Measurements from ENCODE around the gene CAPN1.
"Not testable (repeated sequence)": the region's sequence is repeated elsewhere in the genome, so short reads cannot be mapped to it uniquely, and the experiment has no call there.

The CAPN1 gene

GRCh38 chr11:65181569-65182257, at the start of gene CAPN1:
Gene CAPN1, plus strand, starts transcription at chr11:65181928. Its CDS starts 774 bp downstream, at chr11:65182702.
- peak; percentile 87 for DNase-seq

- no peak for DNase-seq
Observed at GRCh38 chr11:65132238-65132987, 49.3 kb upstream of the CAPN1 start.

DNA sequence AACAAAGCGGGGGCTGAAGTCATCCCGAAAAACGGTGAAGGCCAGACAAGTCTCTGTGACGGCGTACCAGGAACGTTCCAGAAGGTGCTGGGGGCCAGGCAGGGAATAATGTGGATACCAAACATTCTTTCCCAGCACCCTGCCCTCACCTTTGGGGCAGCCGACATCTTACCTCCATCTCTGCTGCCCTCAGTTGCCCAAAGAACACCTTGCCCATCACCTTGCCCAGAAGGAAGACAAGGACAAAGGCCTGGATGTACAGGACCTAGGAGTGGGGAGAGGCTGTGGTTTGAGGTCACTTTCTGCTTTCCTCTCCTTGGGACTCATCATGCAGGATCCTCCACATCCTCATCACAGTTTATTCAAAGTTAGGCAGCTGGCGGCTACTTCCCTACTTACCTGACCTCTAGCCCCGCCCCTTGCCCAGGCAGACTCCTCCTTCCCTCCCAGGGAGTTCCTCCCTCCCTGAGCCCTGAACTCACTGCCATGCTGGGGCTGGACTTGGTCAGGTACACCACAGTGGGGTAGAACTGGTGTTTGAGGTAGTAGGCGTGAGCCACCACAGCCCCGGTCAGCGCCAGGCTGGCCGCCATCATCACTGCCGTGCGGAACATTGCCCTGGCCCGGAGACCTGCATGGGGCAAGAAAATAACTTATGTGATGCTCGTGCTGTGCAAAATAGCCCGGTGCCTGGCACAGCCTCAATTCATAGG, 48.6 kb upstream of the CAPN1 start:
- DNase-seq = no peak

DNA sequence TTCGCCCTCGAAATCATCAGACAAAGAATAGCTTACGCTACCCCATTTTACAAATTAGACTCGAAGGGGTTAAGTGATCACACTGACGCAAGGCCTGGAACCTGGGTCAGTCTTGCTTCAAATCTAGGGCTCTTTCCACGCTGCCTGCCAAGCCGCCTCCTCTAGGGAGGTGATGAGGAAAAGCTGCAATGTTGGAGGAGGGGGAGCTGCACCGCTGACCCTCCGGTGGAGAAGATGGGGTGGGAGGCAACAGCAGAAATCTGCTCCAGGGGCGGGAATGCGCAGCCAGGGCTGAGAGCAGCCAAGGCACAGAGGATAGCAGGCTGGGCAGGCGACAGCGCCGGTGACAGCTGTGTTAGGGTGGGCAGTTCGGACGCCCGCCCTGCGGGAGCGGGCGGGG, 48.0 kb upstream of the CAPN1 start:
- DNase-seq = no peak

DNA sequence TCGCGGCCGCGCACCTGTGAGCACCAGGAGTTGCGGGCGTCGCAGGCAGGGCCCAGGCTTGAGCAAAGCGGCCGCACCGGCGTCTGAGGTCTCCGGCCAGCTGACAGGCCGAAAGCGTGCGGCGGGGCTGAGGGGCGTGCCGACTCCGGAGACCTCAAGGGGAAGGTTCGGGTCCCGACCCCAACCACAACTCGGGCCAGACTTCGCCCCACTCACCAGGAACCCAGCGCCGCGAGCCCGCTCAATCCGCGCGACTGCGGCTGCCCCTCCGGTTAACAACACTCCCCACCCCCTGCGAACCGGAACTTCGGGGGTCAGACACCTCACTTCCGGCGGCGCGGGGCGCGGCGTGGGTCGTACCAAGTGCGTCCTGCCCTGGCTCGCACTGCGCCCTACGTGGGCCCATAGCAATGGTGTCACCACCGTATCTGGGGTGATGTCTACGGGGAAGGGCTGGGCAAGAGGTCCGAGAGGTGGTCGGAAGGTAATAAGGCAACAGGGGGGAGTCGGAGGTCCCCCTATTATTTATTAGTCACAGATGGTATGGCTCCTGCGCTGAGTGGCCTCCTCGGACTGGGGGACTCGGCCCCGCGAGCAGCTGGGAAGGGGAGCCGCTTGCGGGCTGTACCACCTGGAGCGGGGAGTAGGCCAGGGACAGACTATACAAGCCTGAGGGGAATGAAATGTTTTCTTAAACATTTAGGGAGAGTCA, 47.3 kb upstream of the CAPN1 start, which contains the start of gene SYVN1:
Gene SYVN1, minus strand, starts transcription at position 280 of the 712 bp plus-strand sequence. CDS start 918 bp downstream, outside the sequence.
- DNase-seq = peak; percentile 86

DNA sequence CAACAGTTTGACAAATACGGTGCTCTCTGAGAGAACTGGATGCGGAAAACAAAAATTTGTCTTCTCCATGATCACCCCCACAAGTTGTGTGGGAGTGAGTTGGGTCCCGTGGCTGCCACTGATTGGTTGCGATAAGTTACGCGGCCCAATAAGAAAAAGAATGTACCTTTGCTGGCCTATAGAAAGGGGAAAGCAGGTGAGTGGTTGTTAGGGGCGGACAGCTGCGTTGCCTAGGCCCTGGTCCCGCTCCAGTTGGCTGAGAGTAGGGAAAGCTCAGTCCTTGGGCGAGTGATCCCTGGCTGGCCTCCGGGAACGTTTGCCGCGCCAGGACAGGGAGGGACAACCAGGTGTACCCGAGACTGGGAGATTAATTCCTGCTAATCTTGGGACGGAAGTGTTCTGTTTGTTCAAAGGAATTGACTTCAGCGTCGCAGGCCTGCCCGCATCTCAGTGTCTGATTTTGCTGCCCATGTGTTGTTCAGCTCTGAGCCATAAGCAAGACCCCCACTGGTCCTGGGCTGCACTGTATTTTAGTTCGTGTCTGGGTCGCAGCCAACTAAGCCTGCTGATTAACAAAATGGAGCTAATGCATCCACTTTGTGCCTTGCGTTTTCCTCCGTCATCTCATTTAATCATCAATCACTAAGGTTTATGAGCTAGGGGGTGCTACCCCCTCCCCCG, 46.6 kb upstream of the CAPN1 start:
- DNase-seq = peak; percentile 97

GRCh38 chr11:65135633-65136145, 46.0 kb upstream of the CAPN1 start:
- no peak for DNase-seq

DNA sequence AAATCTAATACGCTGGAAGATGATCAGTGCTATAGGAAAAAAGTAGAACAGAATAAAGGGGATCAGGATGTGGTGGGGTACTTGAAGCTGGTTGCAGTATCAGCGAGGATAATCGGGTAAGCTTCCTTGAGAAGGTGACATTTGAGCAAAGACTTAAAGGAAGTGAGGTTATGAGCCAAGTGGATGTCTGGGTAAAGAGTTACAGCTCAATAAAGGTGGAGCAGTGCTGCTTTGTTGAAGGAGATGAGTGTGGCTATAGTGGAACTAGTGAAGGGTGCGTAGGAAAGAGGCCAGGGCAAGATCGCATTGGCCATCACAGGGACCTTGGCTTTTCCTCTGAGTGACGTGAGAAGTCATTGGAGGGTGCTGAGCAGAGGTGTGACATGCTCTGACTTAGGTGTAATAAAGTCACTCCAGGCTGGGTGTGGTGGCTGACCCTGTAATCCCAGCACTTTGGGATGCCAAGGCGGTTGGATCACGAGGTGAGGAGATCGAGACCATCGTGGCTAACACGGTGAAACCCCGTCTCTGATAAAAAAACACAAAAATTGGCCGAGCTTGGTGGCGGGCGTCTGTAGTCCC, 45.1 kb upstream of the CAPN1 start:
- DNase-seq = no peak

GRCh38 chr11:65141896-65142494, 39.7 kb upstream of the CAPN1 start:
- DNase-seq = no peak

- DNase-seq = no peak
Observed at GRCh38 chr11:65147352-65148075, 34.2 kb upstream of the CAPN1 start.

GRCh38 chr11:65148657-65149056, 33.1 kb upstream of the CAPN1 start:
- no peak for DNase-seq

- DNase-seq = not testable (repeated sequence)
Observed at GRCh38 chr11:65150131-65150508, 31.6 kb upstream of the CAPN1 start.

GRCh38 chr11:65150509-65151299, 31.0 kb upstream of the CAPN1 start:
- DNase-seq = peak; percentile 78

DNA sequence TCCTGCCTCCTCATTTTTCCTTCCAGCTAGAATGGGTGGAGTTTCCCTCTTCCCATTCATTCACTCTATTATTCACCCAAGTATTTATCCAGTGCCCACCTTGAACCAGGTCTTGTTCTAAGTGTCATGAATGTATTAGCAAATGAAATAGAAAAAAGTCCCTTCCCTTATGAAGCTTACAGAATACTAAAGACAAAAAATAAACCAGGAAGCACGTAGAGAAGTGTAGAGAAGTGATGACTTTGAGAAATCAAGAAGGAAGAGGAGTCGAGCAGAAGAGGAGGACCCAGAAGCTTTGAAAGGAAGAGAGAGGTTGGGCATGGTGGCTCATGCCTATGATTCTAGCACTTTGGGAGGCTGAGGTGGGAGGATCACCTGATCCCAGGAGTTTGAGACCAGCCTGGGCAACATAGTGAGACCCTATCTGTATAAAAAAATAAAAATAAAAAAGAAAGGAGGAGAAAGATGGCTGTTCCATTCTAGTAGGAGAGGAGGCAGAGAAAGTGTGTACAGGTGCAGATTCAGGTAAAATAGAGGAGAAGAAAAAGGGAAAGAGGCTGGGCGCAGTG, 30.3 kb upstream of the CAPN1 start:
- no peak for DNase-seq

- DNase-seq = no peak
Observed at GRCh38 chr11:65152122-65152521, 29.6 kb upstream of the CAPN1 start.

GRCh38 chr11:65156256-65156655, 25.5 kb upstream of the CAPN1 start:
- DNase-seq = no peak

DNA sequence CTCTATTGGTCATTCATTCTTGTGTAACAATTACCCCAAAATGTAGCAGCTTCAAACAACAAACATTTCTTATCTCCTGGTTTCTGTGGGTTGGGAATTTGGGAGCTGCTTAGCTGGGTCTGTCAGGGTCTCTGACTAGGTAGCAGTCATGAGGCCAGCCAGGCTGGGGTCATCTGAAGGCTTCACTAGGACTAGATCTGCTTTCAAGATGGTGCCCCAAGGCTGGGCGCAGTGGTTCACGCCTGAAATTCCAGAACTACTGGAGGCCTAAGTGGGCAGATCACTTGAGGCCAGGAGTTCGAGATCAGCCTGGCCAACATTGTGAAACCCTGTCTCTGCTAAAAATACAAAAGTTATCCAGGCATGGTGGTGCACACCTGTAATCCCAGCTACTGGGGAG, 24.8 kb upstream of the CAPN1 start:
- no peak for DNase-seq

DNA sequence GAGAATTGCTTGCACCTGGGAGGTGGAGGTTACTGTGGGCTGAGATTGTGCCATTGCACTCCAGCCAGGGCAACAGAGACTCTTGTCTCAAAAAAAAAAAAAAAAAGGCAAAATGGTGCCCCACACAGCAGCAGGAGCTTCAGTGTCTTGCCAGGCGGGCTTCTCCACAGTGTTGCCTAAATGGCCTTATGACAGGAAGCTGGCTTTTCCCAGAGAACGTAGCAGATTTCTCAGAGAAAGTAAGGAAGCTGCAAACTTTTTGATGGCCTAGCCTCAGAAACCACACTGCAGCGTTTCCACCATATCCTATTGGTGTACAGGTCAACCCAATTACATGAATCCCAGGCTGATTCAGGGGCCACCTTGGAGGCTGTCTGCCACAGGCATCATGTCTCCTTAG, 24.4 kb upstream of the CAPN1 start:
- DNase-seq = no peak

- DNase-seq = no peak
Observed at GRCh38 chr11:65159012-65159411, 22.7 kb upstream of the CAPN1 start.
